Hepatocyte (in vitro differentiated cells): ENCODE results near the gene CDS2.

Source experiments
- CTCF ChIP-seq: fragments of 200-600 bp; sonication (generic); IDR thresholded peaks from 2 replicates; pipeline ENCODE4 v1.5.1; 2016; ENCODE audit warnings: antibody characterized with exemption, mild to moderate bottlenecking; ENCODE audit not compliant: poor library complexity
- EZH2 ChIP-seq: fragments of 200-600 bp; sonication (generic); IDR thresholded peaks from 2 replicates; pipeline ENCODE4 v1.6.1; 2016; ENCODE audit warnings: antibody characterized with exemption, mild to moderate bottlenecking, borderline replicate concordance
- EZH2phosphoT487 ChIP-seq: fragments of 200-600 bp; sonication (generic); IDR thresholded peaks from one replicate; pipeline ENCODE4 v1.6.1; 2018; ENCODE audit warnings: antibody characterized with exemption, mild to moderate bottlenecking, low read depth, moderate library complexity; ENCODE audit not compliant: unreplicated experiment, severe bottlenecking

DNA sequence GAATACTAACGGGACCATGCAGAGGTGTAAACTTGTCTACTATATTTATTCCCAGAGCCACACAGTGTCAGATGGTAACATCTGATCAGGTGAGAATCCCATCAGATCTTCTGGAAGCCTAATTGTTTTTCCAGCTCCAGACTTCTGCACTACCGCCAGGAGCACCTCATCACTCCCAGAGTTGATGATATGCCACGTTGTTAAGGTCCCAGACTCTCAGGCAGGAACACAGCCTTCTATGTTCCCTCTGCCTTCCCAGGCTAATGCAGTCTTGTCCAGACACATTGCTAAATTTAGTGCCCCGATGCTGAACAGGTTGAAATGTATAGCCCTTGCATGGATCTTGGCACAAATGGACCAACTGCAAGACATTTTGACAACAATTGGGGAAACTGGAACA is 103.7 kb downstream of the CDS2 start:
- TF ChIP-seq CTCF, result no peak
- TF ChIP-seq EZH2phosphoT487, result no peak
- TF ChIP-seq EZH2, result no peak
